NCI-H2081 (cell line): ENCODE measurements around the gene SLAMF9.

Source experiments
- DNase-seq, 2 experiments: peaks; one replicate each; lab custom pipeline; 2025; lab: John Stamatoyannopoulos, UW

Gene SLAMF9

DNA sequence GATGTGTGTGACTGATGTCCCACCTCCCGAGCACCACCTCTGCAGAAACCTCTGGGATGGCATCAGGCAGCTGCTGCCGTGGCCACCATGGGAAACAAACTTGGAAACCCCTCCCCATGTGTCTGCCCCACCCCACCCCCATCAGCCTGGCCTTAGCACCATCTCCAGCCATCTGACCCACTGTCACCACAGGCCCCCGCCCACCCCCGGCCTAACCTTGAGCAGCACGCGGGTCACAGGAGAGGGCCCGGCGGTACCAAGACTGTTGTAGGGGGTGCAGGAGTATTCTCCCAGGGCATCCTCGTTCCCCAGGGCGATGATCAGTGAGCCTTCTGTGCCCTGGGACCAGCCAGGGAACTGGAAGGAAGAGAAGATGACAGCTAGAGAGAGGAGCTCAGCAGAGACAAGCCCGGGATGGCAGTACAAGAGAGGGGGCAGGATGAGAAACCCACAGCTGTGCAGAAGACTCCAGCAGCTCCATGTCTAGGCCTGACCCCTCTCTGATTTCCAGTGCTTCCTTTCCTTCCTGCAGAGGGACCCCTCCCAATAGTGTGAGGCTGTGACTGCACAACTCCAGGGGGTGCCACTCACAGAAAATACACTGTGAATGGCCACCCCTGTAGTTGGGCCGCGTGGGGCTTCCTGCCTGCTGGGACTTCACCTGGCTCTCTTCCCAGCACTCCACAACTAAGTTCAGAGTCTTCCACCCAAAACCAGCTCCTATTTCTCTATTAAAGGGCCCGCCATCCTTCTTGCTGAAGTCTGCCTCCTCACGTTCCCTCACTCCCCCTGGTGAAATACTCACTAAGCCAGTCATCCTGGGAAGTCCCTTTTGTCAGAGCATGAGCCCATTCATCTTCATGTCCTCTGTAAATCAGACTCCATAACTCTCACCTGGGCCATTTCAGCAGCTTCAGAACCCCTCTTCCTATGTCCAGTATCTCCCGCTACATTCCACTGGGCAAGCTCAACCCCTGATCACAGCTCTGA lies 21.4 kb downstream of the SLAMF9 start:
- peak in 1 of 2 experiments; percentile 50 for DNase-seq

DNA sequence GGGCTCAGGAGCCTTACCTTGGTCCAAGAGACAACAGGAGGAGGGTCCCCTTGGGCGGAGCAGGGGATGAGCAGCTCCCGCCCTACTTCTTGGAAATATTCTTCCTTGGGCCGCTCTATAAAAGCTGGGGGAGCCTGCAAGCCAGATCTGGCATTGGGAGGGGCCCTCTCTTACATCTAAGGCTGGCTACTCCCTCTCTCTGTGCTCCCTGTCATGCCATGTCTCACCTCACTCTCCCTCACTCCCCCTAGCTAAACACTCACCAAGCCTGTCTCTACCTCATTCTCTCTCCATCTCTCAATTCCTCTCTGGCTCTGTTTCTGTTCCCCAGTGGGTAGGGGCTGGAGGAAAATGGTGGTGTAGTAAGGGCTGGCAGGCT lies 22.3 kb downstream of the SLAMF9 start:
- no peak for DNase-seq

DNA sequence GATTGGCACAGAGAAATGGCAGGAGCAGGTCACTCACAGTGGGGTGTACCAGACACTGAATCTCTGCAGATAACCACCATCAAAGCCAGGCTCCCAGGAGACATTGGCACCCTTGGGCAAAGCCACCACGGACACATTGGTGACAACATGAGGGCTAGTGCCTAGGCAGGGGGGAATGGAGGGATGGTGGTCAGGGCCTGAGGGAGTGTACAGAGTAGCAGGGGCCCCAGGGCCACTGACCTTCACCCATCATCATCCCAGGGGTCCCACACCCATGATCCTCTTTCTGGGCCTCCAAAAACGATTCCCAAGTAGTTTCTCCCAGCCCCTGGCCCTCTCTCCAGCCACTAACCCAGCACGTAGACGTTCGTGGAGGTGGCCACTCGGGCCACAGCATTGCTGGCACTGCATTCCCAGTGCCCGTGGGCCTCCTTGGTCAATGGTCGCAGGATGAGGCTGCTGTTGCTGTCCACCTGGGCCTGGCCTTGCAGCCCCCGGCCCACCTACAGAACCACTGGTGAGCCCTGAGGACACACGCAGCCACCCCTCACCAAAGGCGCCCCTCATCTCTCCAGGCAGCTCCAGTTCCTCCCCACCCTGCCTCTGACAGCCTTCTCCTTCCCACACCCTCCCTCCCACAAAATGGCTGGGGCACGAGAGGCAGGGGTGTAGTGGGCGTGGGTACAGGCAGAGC lies 22.8 kb downstream of the SLAMF9 start:
- no peak for DNase-seq

DNA sequence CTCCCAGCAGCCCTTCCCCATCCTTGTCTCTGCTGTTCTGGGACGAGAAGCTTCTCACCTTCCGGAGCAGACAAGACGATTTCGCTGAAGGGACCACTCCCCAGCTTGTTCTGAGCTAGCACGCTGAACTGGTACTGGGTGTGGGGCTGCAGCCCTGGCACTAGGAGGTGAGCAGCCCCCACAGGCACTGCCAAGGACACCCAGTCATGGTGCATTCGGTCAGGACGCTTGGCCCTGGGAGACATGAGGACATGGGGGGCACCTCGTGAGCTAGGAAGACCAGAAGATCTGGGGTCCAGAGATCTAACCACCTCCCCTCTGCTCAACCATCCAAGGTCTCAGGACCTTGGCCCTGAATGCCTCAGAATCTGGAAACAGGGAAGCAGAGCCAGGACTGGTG lies 23.4 kb downstream of the SLAMF9 start:
- no peak for DNase-seq

DNA sequence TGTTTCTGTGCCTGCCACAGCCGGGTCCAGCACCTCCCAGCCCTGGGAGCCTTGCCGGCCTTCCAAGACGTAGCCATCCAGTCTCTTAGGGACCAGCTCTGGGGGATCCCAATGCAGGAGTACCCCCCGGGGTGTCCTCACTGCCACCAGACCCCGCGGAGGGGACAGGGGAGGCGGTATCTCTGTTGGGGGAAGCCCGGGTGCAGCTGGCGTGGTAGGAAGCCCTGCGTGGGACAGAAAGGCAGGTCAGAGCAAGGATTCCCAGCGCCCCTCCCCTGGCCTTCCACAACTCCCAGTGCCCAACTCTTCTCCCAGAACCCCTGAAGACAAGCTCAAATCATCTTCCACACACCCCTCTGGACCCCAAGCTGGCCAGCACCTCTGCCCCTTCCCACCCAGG lies 23.8 kb downstream of the SLAMF9 start:
- no peak for DNase-seq

DNA sequence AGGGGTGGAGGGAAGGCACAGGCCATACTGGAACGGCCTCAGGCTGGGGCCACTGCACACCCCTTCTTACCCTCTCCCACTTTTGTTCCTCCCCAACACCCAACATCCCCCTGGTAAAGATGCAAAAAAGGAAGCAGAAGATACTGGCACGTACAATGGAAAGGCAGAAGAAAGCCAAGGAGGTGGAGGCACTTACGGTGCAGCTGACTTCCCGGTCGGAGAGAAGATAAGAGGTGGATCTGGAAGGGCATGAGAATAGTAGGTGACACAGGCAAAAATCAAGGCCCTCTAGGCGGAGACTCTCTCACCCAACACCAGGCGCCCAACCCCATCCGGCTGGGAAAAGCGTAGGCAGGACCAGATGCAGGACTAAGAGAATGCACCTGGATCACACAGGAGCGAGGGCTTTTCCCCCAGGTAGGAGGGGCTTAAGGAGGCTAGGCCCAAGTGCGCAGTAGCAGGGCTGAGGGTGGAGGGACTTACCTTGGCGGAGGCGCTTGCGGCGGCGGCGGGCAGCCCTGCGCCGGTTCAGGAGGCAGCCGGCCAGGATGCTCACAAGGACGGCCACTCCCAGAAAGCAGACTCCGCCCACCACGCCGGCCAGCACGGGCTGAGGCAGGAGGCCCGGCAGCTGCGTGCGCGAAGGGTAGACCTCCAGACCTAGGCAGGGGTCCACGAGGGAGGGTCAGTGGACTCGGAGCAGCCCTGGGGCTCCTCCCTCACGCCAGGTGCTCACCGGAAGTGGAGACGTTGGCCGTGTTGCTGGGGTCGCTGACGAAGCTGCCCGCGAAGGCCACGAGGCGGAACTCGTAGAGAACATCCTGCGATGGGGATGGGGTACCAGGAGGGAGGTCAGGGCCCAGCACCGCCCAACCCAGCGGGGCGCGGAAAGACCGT lies 24.6 kb downstream of the SLAMF9 start:
- DNase-seq, result no peak

DNA sequence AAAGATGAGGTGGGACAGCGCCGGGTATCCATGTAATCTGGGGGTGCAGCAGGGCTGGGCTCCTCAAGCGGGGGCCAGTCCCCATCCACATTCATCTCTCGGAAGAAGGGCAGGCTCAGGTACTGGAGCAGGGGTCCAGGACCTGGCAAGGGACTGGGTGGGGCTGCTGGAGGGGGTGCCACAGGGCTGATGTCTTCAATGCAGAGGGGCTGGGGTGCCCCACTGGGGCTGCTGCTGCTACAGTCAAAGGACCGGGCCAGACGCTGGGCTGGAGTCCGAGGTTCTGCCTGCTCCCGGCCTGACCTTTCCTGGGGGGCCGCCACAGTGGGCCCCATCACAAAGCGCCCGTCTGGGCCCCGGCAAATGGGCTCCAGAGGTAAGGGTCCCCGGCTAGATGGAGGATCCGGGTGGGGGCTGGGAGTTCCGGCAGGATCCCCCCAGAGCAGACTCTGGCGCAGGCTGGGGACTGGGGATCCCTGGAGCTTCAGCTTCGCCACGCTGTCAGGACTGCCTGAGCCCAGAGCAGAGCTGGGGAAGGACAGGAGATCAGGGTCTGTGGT lies 25.5 kb downstream of the SLAMF9 start:
- DNase-seq, result no peak

DNA sequence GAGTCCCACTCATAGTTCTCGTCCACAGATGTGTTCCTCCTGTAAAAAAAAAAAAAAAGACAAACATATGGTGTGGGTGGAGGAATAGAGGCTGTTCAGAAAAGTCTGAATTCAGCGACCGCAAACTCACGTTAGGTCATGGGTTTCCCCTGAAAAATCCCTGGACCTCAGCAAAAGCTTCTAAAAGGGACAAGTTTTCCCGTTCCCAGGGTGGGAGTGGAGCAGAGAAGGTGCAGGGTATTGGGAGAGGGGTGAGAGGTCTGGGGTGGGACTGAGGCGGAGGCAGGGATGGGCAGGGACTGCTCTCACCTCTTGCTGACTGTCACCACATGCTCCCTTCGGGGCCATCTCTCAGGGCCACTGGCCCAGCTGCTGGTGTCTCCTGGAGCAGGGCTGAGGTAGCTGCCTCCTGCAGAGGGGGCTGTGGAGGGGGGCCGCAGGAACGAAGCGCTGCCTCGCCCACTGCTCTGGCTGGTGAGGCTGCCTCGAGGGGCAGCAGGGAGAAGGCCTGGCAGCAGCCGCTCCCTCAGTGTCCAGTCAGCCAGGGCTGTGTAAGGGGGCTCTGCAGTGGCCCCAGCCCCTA lies 26.1 kb downstream of the SLAMF9 start:
- no peak for DNase-seq

DNA sequence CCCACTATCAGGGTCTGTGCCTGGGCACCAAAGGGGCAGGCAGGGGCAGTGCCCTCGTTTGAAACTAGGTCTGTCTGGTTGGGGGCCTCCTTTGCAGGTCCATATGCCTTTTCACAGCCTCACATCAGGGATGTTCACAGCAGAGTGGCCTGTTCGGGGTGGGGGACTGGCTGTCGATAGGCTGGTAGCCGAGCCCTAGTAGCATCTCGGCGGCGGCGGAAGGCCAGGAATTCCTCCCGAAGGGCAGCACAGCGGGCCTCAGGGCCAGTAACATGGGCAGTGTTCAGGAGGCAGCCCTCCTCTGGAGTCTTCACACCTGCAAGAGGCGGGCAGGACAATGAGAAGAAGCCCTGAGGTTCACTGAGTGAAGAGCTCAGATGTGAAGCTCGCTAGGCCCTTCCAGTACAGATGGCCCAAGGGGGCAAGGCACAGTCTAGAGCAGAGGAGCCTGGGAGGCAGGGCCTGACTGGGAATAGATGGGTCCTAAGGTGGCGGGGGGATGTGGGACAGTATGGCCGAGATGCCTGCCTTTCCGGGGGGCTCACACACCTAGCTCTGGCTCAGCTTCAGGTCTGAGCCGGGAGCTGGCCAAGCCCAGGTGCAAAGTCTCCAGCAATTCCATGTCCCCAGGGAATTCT lies 26.7 kb downstream of the SLAMF9 start:
- DNase-seq, result no peak

DNA sequence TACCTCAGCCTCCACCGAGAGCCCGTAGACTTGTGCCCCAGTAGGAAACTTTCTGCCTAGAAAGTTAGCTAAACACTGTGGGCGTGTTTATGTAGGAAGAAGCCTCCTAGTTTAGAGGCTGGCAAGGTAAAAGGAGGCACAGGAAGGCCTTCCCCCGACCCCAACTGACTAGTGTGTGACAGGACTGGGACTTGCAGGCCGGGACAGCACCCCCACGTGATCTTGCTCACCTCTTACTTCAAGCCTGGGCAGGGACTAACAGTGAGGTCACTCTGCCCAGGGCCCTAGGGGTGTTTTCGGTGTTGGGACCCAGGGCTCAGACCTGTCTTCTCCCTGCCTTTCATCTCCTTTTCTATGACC lies 28.3 kb downstream of the SLAMF9 start:
- DNase-seq, result no peak

DNA sequence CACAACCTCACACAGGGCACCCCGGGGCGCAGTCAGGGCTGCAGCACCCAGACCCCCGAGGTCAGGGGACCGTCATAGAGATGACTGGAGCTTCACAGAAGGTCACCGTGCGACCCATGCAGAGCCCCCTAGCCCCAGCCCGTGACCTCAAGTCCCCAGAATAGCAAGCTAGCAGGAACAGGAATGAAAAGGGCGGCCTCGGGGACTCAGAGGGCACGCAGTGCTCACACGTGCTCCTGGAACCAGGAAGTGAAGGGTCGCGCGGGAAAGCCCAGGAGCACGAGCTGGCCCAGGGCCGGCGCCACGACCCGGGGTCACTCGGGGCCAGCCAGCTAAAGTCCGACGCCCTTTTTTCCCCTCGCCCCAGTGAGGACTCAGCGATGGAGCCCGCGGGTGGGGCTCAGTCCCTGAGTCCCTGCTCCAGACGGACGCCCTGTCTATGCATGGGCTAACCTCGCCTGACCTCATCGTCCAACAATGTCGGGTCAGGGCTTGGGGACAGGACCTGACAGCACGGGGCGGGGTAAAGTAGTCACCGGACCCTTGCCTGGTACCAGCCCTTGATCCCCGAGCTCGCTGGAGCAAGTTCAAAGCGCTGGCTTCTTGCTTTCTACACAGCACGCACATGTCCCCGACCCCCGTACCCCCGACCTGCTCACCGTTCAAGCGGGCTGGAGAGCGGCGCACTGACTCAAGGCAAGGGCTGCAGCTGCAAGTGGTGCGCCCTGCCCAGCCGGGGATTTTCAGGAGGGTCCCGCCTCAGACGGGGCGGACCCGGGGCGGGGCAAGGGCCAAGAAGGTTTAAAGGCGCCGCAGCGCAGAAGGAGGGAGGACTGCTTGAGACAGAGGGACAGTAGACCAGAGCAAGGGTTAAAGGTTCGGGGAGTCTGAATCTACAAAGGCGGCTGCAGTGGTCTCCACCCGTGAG lies 29.0 kb downstream of the SLAMF9 start, which contains the start of gene TAGLN2:
TAGLN2 (minus strand) TSS at position 717 of the 928 bp plus-strand sequence. CDS start 4,998 bp downstream, outside the sequence.
- DNase-seq, result peak; percentile 39 to 75

DNA sequence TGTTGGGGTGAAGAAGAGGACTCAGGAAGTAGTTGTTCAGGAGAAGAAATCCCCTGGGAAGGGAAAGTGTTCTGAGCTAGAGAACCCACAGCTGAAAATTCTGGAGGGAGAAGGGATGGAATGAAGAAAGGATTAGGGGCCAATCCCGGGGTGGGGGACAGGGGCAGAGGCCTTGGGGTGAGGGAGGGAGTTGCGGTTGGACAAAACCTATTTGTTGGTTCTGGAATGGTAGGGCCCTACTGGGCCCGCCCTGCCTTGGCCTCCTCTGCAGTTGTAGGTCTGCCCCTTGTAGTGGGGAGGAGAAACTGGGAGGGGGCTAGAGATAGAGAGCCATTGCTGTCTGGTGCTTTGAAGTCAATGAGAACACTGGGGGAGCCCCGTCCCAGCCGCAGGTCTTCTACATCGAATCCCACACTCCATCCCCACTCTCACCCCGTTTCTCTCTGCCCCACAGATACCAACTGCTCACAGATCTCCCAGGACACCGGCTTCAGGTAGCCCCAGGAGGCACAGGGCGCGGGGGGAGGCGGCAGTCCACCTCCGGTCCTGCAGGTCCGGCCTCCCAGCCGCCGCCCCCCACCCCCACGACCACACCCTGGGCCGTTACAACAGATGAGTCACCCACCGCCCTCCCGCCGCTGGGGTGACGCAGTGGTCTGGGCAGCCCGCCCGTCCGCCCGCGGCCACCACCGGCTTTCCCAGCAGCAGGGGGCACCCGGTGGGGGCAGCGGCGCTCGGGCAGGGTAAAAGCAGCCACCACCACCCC lies 29.8 kb downstream of the SLAMF9 start:
- peak; percentile 54 to 59 for DNase-seq

DNA sequence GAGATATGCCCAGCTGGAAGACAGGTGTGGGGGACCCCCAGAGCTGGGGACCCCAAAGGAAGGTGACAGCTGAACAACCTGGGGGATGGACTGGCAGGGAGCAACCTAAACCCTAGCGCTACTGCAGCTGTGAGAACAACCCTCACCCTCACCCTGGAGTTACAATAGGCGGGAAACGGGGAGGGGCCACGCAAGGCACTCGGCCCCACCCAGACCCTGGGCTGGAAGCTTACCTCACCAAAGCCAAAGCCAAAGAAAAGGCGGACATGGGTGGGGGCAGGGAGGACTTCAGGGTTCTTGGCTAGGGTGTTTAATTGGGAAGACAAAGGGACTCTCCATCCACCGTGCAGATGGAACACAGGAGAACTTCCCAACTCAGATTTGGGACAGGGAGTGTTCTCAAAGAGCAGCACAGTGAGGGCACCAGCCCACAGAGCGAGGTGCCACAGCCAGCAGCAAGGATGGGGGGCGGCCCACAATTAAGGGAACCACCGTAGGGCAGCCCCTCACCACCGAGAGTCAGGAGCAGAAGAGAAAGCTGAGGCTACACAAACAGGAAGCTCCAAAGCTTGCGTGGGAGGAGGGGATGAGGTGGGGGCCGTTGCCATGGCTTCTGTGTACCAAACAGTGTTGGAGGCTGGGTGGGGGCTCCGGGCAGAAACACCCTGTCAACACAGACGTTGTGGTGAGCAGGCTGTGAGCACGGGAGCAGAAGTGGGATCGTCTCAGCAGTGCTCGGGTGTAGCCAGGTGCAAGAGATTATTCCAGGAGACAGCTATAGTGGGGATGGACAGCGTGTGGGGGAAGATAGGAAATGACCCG lies 30.6 kb downstream of the SLAMF9 start:
- peak; percentile 77 to 80 for DNase-seq

DNA sequence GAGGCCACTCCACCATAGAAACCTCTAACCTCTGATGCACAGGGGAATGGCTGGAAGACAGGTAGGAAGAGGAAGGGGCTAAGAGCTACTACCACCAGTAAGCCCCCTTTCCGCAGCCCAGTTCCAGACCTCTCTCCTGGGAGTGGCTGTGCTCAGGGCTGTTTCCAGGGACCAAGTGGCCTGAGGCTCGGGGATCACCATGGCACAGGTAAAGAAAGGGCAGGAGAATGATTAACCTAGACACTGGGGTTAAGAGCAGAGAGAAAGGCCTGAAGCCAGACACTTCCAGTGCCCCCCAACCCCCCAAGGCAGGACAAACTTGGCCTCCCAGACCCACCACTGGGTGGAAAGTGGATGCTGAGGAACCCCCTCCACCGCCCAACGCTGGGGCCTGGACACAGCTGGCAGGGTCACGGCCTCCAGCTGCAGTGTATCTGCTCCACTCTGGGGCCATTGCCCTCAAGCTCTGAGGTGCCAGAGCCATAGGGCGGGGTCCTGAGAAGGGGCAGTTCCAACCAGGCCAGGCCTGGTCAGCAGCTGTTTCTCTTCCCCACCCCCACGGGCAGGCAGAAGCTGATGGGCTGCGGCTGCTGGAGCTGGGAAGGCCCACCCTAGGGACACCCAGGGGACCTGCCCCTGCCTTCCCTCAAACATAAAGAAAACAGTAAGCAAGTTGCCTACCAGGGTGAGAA lies 31.4 kb downstream of the SLAMF9 start:
- DNase-seq, result no peak

DNA sequence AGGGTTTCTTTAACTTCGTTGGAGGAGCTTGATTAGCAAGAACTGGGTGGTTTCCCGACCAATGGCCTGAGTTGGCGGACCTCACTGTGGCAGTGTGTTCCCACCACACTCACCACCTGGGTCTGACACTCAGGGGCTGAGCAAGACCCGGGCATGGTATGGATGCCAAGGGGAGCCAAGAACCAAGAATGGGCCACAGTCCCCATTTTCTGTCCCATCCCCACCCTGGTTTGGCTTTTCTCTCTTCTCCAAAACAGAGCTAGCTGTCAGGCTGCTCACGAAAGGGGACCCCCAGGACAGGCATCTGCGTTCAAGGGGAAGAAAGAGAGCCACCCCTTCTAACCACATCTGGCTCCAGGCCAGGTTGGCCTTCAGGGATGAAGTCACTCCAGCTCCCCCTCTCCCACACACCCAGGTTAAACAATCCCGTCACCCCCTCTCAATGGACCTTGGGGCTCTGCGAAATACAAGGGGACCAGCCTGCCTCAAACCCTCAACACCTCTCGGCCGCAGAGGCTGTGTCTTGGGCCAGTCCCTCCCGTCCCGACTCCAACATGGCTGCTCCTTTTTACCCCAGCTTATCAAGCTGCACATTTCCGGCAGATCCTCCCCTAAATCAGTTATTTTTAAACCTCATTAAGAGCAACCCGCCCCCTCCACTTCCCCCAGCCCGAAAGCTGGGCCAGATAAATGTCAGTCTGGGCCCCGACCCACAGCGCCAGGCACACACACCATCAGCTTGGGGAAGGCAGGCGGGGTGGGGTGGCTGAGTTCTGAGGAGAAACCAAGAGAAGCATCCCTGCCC lies 32.1 kb downstream of the SLAMF9 start:
- DNase-seq, result no peak

DNA sequence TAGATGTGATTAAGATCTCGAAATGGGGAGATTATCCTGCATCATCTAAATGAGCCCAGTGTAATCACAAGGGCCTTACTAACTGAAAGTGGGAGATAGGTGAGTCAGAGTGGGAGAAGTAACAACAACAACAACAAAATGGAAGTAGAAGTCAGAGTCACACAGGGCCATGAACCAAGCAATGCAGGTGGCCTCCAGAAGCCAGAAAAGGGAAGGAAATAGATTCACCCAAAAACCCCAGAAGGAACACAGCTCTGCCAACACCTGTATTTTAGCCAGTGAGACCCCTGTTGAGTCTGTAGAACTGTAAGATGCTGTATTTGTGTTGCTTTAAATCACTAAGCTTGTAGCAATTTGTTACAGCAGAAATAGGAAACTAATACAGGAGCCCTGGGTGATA lies 32.8 kb downstream of the SLAMF9 start:
- DNase-seq, result no peak

DNA sequence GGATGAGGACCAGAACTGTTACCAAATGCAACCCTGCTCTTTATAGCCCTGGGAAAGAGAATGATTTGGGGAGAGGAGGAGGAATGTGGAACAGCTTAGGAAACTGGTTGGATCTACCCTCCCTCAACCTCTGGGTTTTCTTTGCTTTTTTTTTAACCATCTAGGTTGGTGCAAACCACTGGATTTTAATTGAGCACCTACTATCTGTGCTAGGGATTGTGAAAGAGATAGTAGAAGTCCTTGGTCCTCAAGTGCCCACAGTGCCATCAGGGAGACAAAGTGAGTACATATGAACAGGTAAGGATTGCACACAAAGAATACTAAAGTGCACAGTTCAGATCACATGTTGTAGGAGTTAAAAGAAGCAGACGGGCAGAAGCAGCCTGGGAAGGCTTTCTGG lies 33.4 kb downstream of the SLAMF9 start:
- no peak for DNase-seq
